SK-N-SH treated with all-trans-retinoic acid at 6 μM for 48 hours (cell line): ENCODE results near the gene IL31.

Experiments used
- ATAC-seq: fragments of 200-7000 bp; cut with Tn5 transposase; 3 replicates; pipeline ENCODE4 v1.9.1; 2020; ENCODE audit warnings: mild to moderate bottlenecking, moderate library complexity
- ARNTL ChIP-seq: fragments of 450-650 bp; formaldehyde crosslinking; IDR thresholded peaks from 2 replicates; pipeline ENCODE4 v1.5.0; 2020; ENCODE audit warnings: low read depth, mild to moderate bottlenecking, moderate library complexity, borderline replicate concordance
- ISL1 ChIP-seq: fragments of 250-450 bp; sonication (Bioruptor Pico); IDR thresholded peaks from 2 replicates; pipeline ENCODE4 v2.1.2; 2022; ENCODE audit warnings: mild to moderate bottlenecking, moderate library complexity
- OSR1 ChIP-seq: fragments of 250-450 bp; sonication (Bioruptor Pico); IDR thresholded peaks from 2 replicates; pipeline ENCODE4 v1.8.0; 2022; ENCODE audit warnings: moderate library complexity, mild to moderate bottlenecking, inconsistent platforms
- ZFP30 ChIP-seq: fragments of 450-650 bp; formaldehyde crosslinking; IDR thresholded peaks from 2 replicates; pipeline ENCODE4 v1.5.0; 2022; ENCODE audit warnings: mild to moderate bottlenecking, moderate library complexity

The IL31 gene

DNA sequence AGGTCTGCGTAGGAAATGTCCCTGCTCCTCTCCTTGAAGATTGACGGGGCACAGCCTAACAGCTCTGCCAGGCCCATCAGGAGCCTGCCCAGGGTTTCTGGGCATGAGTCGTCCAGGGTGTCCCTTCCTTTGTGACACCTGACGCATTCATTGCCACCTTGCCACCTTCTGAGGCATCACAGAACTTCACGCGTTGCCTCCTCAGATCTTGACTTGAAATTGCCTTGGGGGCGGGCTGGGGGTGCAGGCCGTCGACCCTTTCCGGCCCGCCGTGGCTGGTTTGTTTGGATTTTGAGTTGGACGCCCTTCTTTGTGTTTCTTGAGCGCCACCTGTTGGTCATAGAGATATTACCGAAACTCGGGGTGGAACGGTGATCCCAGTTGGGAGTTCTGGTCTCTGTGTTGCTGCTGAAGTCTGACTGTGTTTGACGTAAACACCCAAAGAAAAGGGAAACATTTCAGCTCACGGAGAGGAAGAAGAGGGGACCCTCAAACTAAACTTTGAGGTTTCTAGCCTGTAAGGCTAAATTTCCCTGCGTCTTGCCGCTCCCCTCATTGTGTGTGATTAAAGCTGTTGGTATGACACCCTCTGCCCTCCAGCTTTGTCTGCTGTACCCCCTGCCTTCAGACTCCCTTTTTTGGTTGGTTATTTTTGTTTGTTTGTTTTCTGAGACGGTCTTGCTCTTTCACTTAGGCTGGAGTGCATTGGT is 50.8 kb downstream of the IL31 start:
- TF ChIP-seq ISL1 (CRISPR knock-in tag) (no peak), ZFP30 (CRISPR knock-in tag) (no peak), OSR1 (CRISPR knock-in tag) (no peak), ARNTL (CRISPR knock-in tag) (no peak)
- peak; percentile 76 for ATAC-seq
